Measurements from ENCODE around the gene SLC39A10. TPM values are rescaled to one million over a fixed set of nuclear protein-coding genes. Genes with fewer than 3 reads are reported as not detected.

Gene SLC39A10
- total and polyA plus RNA-seq, 2 donors (not counting 3 experiments of a cell fraction or from before 2014, with no cell fraction given), result 11.4 to 39.9 TPM

- DNase-seq (ENCODE audit: low read depth, low spot score), result no peak
- BruUV-seq (replicated peaks), result no TSS peak
- H3K9ac ChIP-seq (replicated peaks; ENCODE audit: extremely low read depth, insufficient read depth, low read length), result no peak overlapping the region
- H3K36me3 ChIP-seq (ENCODE audit: control insufficient read depth in 2 of 2, extremely low read depth in 1 of 2, insufficient read depth in 2 of 2, low read length in 2 of 2), result peaks cover 0 to 4% of the 10 kb centered on the region in 2 experiments
- H2AFZ ChIP-seq (ENCODE audit: low read depth, low read length), result no peak overlapping the region
- H3K4me2 ChIP-seq (ENCODE audit: insufficient read depth, low read length), result no peak overlapping the region
- intact Hi-C loops (cut with micrococcal nuclease), result no loop called here
- no peaks in the 10 kb centered on the region for H3K9me1 ChIP-seq (replicated peaks; ENCODE audit: control insufficient read depth, extremely low read depth, insufficient read depth, low read length)
- dilution Hi-C loops (cut with MboI; ENCODE audit: extremely low pct_ligation_motif_present, low sequenced_read_pairs), result no loop called here
- TF ChIP-seq FOS (IDR thresholded peaks at IDR 0.05; ENCODE audit: borderline replicate concordance, insufficient read depth, low read length) (no peak), EZH2 (IDR thresholded peaks at IDR 0.05; ENCODE audit: borderline replicate concordance, low read depth, low read length, severe bottlenecking) (no peak), CTCF (IDR thresholded peaks at IDR 0.05; ENCODE audit: extremely low read depth in 1 of 2, insufficient read depth in 1 of 2, low read depth in 1 of 2, low read length in 2 of 2) (no peak), GATA2 (IDR thresholded peaks at IDR 0.05; ENCODE audit: insufficient read depth, insufficient read length, low read depth, low read length) (no peak), MYC (IDR thresholded peaks at IDR 0.05; ENCODE audit: low read depth, low read length) (no peak), POLR2AphosphoS5 (IDR thresholded peaks at IDR 0.05; ENCODE audit: insufficient read depth, low read depth, low read length) (no peak), POLR2A (IDR thresholded peaks at IDR 0.05; ENCODE audit: low read depth, low read length) (no peak), MAX (IDR thresholded peaks at IDR 0.05; ENCODE audit: insufficient read depth, insufficient read length) (no peak), JUN (IDR thresholded peaks at IDR 0.05; ENCODE audit: borderline replicate concordance, insufficient read depth, insufficient read length, low read depth) (no peak)
- no peaks in the 10 kb centered on the region for H3K4me1 ChIP-seq (ENCODE audit: control insufficient read depth, extremely low read depth, insufficient read depth, low read length)
- H3K79me2 ChIP-seq (ENCODE audit: control insufficient read depth, insufficient read depth, low read length), result peaks cover 11% of the 10 kb centered on the region
- no peak for FAIRE-seq
- no peak overlapping the region for H3K4me3 ChIP-seq (replicated peaks in 1 of 3; ENCODE audit: insufficient read depth in 1 of 3, low read depth in 1 of 3, low read length in 3 of 3)
- H3K27me3 ChIP-seq (ENCODE audit: control insufficient read depth in 2 of 2, insufficient read depth in 2 of 2, low read length in 2 of 2), result no peaks in the 10 kb centered on the region
- ChIA-PET CTCF (interaction anchor here (1.8 to 3.1 kb wide), 3 partner anchors 10 to 18 kb away, joined by 6 to 9 read pairs (median 8); no protein-coding TSS in a partner anchor), POLR2A (interaction anchor here (0.6 kb wide), 1 partner anchor 189 kb away, joined by 3 read pairs; no protein-coding TSS in a partner anchor)
- no peak overlapping the region for H3K27ac ChIP-seq (ENCODE audit: insufficient read depth, low read depth, low read length)
- H3K9me3 ChIP-seq (replicated peaks; ENCODE audit: control insufficient read depth, insufficient read depth, low read length), result no peaks in the 10 kb centered on the region
- no peaks in the 10 kb centered on the region for H4K20me1 ChIP-seq (replicated peaks; ENCODE audit: control insufficient read depth, extremely low read depth, insufficient read depth, low read length)
Observed at GRCh38 chr2:195677884-195678283, 20.9 kb downstream of the SLC39A10 start.
